Neural progenitor cell (in vitro differentiated cells): ENCODE measurements around the gene PATJ. TPM values are rescaled to one million over a fixed set of nuclear protein-coding genes. Genes with fewer than 3 reads are reported as not detected.

ENCODE experiments used
- DNase-seq: peaks from one replicate; pipeline ENCODE4 v3.0.0-alpha.2; 2016; ENCODE audit warnings: low spot score
- H2AFZ ChIP-seq: fragments of 200-600 bp; sonication (generic); replicated peaks from 2 replicates; pipeline ENCODE4 v1.6.1; 2016; ENCODE audit warnings: antibody characterized with exemption
- H3F3A ChIP-seq: fragments of 200-600 bp; sonication (generic); 2 replicates; pipeline ENCODE4 v1.6.1; 2016; ENCODE audit warnings: antibody characterized with exemption, low read depth
- H3K27ac ChIP-seq: fragments of 200-600 bp; sonication (generic); 2 replicates; pipeline ENCODE4 v1.5.1; 2016; ENCODE audit warnings: mild to moderate bottlenecking
- H3K27me3 ChIP-seq: fragments of 200-600 bp; sonication (generic); 2 replicates; pipeline ENCODE4 v1.6.1; 2016; ENCODE audit warnings: mild to moderate bottlenecking, moderate library complexity
- H3K36me3 ChIP-seq: fragments of 200-600 bp; sonication (generic); 2 replicates; pipeline ENCODE4 v1.5.1; 2016
- H3K4me1 ChIP-seq: fragments of 200-600 bp; sonication (generic); 2 replicates; pipeline ENCODE4 v1.6.1; 2016; ENCODE audit warnings: mixed run types
- H3K4me2 ChIP-seq: fragments of 200-600 bp; sonication (generic); 2 replicates; pipeline ENCODE4 v1.6.1; 2016
- H3K4me3 ChIP-seq: fragments of 200-600 bp; sonication (generic); 2 replicates; pipeline ENCODE4 v1.5.1; 2016
- H3K79me2 ChIP-seq: fragments of 200-600 bp; sonication (generic); 2 replicates; pipeline ENCODE4 v1.6.1; 2016; ENCODE audit warnings: low read depth
- H3K9ac ChIP-seq: fragments of 200-600 bp; sonication (generic); 2 replicates; pipeline ENCODE4 v1.6.1; 2016
- H3K9me3 ChIP-seq: fragments of 200-600 bp; sonication (generic); 2 replicates; pipeline ENCODE4 v1.5.1; 2016; ENCODE audit warnings: low read depth
- H4K20me1 ChIP-seq: fragments of 200-600 bp; sonication (generic); 2 replicates; pipeline ENCODE4 v1.6.1; 2016; ENCODE audit warnings: low read depth
- H3K27ac Mint-ChIP-seq: 3 replicates; pipeline ENCODE4 v1.8.0; 2021; ENCODE audit warnings: mixed read lengths
- H3K27me3 Mint-ChIP-seq: 2 replicates; pipeline ENCODE4 v1.8.0; 2022; ENCODE audit warnings: low read depth, mild to moderate bottlenecking, inconsistent platforms, moderate library complexity, mixed read lengths; ENCODE audit not compliant: insufficient read depth
- H3K36me3 Mint-ChIP-seq: 3 replicates; pipeline ENCODE4 v1.8.0; 2021; ENCODE audit warnings: mixed read lengths
- H3K4me1 Mint-ChIP-seq: 3 replicates; pipeline ENCODE4 v1.8.0; 2021; ENCODE audit warnings: mixed read lengths
- H3K4me3 Mint-ChIP-seq: 3 replicates; pipeline ENCODE4 v1.8.0; 2021; ENCODE audit warnings: mild to moderate bottlenecking, moderate library complexity, mixed read lengths
- H3K9me3 Mint-ChIP-seq: 3 replicates; pipeline ENCODE4 v1.8.0; 2020; ENCODE audit warnings: mixed read lengths
- CTCF ChIP-seq: fragments of 200-600 bp; sonication (generic); IDR thresholded peaks from 2 replicates; pipeline ENCODE4 v1.5.1; 2017; ENCODE audit warnings: antibody characterized with exemption, mild to moderate bottlenecking
- EZH2 ChIP-seq: fragments of 200-600 bp; sonication (generic); IDR thresholded peaks from 2 replicates; pipeline ENCODE4 v1.6.1; 2017; ENCODE audit warnings: antibody characterized with exemption, mild to moderate bottlenecking, moderate library complexity
- EZH2phosphoT487 ChIP-seq: fragments of 200-600 bp; sonication (generic); IDR thresholded peaks from 2 replicates; pipeline ENCODE4 v1.6.1; 2017; ENCODE audit warnings: antibody characterized with exemption
- total RNA-seq: library from RNA; depleted of rRNA; stranded (reverse); fragments of >200 nt; gene quantifications from 2 replicates; pipeline ENCODE4 v1.2.3, GENCODE V29; 2015; ENCODE audit warnings: low replicate concordance

PATJ gene
- total RNA-seq, 1 donor from 2014 or later = 24.8 TPM

GRCh38 chr1:62064829-62065407, 322.6 kb downstream of the PATJ start:
- Histone ChIP-seq H4K20me1 (no peaks in the 10 kb centered on the region), H3K27ac (no peak overlapping the region), H3F3A (no peaks in the 10 kb centered on the region), H3K9ac (no peak overlapping the region), H3K36me3 (no peaks in the 10 kb centered on the region), H3K4me3 (no peak overlapping the region), H3K9me3 (no peaks in the 10 kb centered on the region), H3K4me2 (no peak overlapping the region), H3K79me2 (no peaks in the 10 kb centered on the region), H3K27me3 (no peaks in the 10 kb centered on the region), H3K4me1 (no peaks in the 10 kb centered on the region), H2AFZ (no peak overlapping the region)
- Mint-ChIP-seq H3K4me1 (peaks cover 11% of the 10 kb centered on the region), H3K36me3 (peaks cover 13% of the 10 kb centered on the region), H3K4me3 (no peak overlapping the region), H3K27me3 (no peaks in the 10 kb centered on the region), H3K9me3 (peaks cover 13% of the 10 kb centered on the region), H3K27ac (no peak overlapping the region)
- DNase-seq = no peak
- TF ChIP-seq CTCF (no peak), EZH2 (no peak), EZH2phosphoT487 (no peak)

- Histone ChIP-seq H3K4me3 (no peak overlapping the region), H2AFZ (no peak overlapping the region), H3K27me3 (no peaks in the 10 kb centered on the region), H3K36me3 (no peaks in the 10 kb centered on the region), H3K4me1 (no peaks in the 10 kb centered on the region), H4K20me1 (no peaks in the 10 kb centered on the region), H3K9ac (no peak overlapping the region), H3K9me3 (no peaks in the 10 kb centered on the region), H3K79me2 (no peaks in the 10 kb centered on the region), H3F3A (no peaks in the 10 kb centered on the region), H3K4me2 (no peak overlapping the region), H3K27ac (no peak overlapping the region)
- no peaks in the 10 kb centered on the region for H3K27me3 Mint-ChIP-seq
- no peak for TF ChIP-seq CTCF
- TF ChIP-seq EZH2phosphoT487 = no peak
- no peak for TF ChIP-seq EZH2
- H3K36me3 Mint-ChIP-seq = peaks cover 13% of the 10 kb centered on the region
- H3K4me1 Mint-ChIP-seq = peaks cover 15% of the 10 kb centered on the region
- no peak for DNase-seq
- no peak overlapping the region for H3K4me3 Mint-ChIP-seq
- no peak overlapping the region for H3K27ac Mint-ChIP-seq
- peaks cover 11% of the 10 kb centered on the region for H3K9me3 Mint-ChIP-seq
Observed at GRCh38 chr1:62066713-62067112, 324.4 kb downstream of the PATJ start.

- Histone ChIP-seq H3K9ac (no peak overlapping the region), H2AFZ (no peak overlapping the region), H3K9me3 (no peaks in the 10 kb centered on the region), H3K4me3 (no peak overlapping the region), H3K36me3 (no peaks in the 10 kb centered on the region), H3K4me1 (no peaks in the 10 kb centered on the region), H3K27me3 (no peaks in the 10 kb centered on the region), H3K79me2 (no peaks in the 10 kb centered on the region), H3F3A (no peaks in the 10 kb centered on the region), H4K20me1 (no peaks in the 10 kb centered on the region), H3K4me2 (no peak overlapping the region), H3K27ac (no peak overlapping the region)
- no peaks in the 10 kb centered on the region for H3K27me3 Mint-ChIP-seq
- peaks cover 11% of the 10 kb centered on the region for H3K36me3 Mint-ChIP-seq
- peak overlapping the region; percentile 50 for H3K27ac Mint-ChIP-seq
- H3K4me3 Mint-ChIP-seq = no peak overlapping the region
- DNase-seq = no peak
- no peak for TF ChIP-seq EZH2phosphoT487
- no peak for TF ChIP-seq EZH2
- TF ChIP-seq CTCF = no peak
- peaks cover 15% of the 10 kb centered on the region for H3K4me1 Mint-ChIP-seq
- H3K9me3 Mint-ChIP-seq = peaks cover 3% of the 10 kb centered on the region
Observed at GRCh38 chr1:62068416-62068843, 326.1 kb downstream of the PATJ start.
